CD1c-positive myeloid dendritic cell (primary cell): ENCODE data around the gene SRGAP1.

Source experiments
- DNase-seq: peaks from one replicate; pipeline ENCODE4 v3.0.0-alpha.2; 2016; ENCODE audit errors: extremely low spot score

Gene SRGAP1

DNA sequence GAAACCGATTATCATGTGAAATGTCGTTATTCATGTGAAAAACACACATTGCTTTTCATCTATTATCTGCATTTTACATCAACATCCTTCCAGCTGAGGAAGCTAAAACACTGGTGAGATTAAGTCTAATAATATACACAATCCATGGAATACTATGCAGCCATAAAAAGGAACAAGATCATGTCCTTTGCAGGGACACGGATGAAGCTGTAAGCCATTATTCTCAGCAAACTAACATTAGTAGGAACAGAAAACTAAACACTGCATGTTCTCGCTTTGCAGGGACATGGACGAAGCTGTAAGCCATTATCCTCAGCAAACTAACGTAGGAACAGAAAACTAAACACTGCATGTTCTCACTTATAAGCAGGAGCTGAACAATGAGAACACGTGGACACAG is 359.3 kb downstream of the SRGAP1 start:
- DNase-seq = no peak

DNA sequence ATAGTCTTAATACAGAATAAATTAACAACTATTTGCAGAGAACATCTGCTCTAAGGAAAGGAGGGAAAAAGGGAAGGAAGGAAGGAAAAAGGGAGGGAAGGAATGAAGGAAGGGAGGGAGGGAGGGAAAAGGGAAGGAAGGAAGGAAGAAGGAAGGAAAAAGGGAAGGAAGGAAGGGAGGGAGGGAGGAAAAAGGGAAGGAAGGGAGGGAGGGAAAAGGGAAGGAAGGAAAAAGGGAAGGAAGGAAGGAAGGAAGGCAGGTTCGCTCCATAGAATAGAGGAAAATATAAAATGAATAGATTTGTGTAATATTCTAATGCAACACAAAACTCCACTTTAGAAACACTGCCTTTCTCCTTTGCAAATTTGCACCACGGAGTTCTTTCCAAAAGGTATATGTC is 361.0 kb downstream of the SRGAP1 start:
- DNase-seq = no peak

DNA sequence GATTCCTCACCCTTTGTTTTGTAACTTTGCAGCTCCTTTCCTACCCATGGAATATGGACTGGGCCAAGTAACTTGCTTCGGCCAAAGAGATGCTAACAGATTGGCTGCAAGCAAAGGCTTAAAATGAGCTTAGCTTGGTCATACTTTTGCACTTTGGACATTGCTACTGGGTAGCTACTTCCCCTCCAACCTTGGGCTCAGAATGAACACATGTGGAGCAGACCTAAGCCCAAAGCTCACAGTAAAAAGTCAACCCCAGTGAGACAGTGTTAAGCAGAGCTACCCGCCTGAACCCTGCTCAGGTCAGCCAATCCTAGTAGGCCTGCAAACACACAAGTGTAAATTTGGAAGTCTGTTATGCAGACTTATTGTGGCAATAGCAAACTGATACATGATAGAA is 363.0 kb downstream of the SRGAP1 start:
- no peak for DNase-seq
